SU-DHL-6 (cell line): Measurements from ENCODE around the gene IMPDH1.

Experiments used
- H2AFZ ChIP-seq: fragments of 200-600 bp; sonication (generic); 2 replicates; pipeline ENCODE4 v1.6.1; 2014; ENCODE audit warnings: low read depth, mild to moderate bottlenecking, moderate library complexity, mixed read lengths, antibody characterized with exemption, low read length; ENCODE audit not compliant: severe bottlenecking
- H3F3A ChIP-seq: fragments of 200-600 bp; shearing (Covaris generic); 2 replicates; pipeline ENCODE4 v1.6.0; 2016; ENCODE audit warnings: antibody characterized with exemption, mild to moderate bottlenecking; ENCODE audit not compliant: insufficient read depth
- H3K27ac ChIP-seq: fragments of 200-600 bp; sonication (generic); 2 replicates; pipeline ENCODE4 v1.5.1; 2016; ENCODE audit warnings: low read depth, mild to moderate bottlenecking, low read length, moderate library complexity, mixed read lengths
- H3K27me3 ChIP-seq: fragments of 200-600 bp; sonication (generic), shearing (Covaris generic); 2 replicates; pipeline ENCODE4 v1.6.0; 2014; ENCODE audit warnings: mild to moderate bottlenecking, low read length
- H3K36me3 ChIP-seq: fragments of 200-600 bp; sonication (generic); 2 replicates; pipeline ENCODE4 v1.6.1; 2014; ENCODE audit warnings: mild to moderate bottlenecking, low read length, mixed read lengths
- H3K4me2 ChIP-seq: fragments of 300-600, 200-600 bp; shearing (Covaris generic), sonication (generic); 2 replicates; pipeline ENCODE4 v1.6.0; 2014; ENCODE audit warnings: low read length, low read depth, mild to moderate bottlenecking; ENCODE audit not compliant: poor library complexity, severe bottlenecking
- H3K4me3 ChIP-seq: fragments of 200-600 bp; sonication (generic); 2 replicates; pipeline ENCODE4 v1.5.1; 2014; ENCODE audit warnings: antibody characterized with exemption, low read length, mild to moderate bottlenecking, mixed read lengths; ENCODE audit not compliant: insufficient read depth, poor library complexity, severe bottlenecking
- H3K79me2 ChIP-seq: fragments of 200-600 bp; sonication (generic); 2 replicates; pipeline ENCODE4 v1.6.1; 2014; ENCODE audit warnings: mild to moderate bottlenecking, low read length, moderate library complexity; ENCODE audit not compliant: insufficient read depth
- H3K9ac ChIP-seq: fragments of 200-600 bp; sonication (generic); 2 replicates; pipeline ENCODE4 v1.7.0; 2014; ENCODE audit warnings: mild to moderate bottlenecking, low read length
- H3K9me2 ChIP-seq: fragments of 200-600 bp; sonication (generic); replicated peaks from 2 replicates; pipeline ENCODE4 v1.6.1; 2014; ENCODE audit warnings: low read length; ENCODE audit not compliant: insufficient read depth
- H3K9me3 ChIP-seq: fragments of 200-600 bp; sonication (generic); 2 replicates; pipeline ENCODE4 v1.6.1; 2014; ENCODE audit warnings: low read length, mixed read lengths; ENCODE audit not compliant: insufficient read depth
- H4K20me1 ChIP-seq: fragments of 200-600 bp; sonication (generic); 2 replicates; pipeline ENCODE4 v1.6.1; 2014; ENCODE audit warnings: low read depth, mild to moderate bottlenecking, antibody characterized with exemption, low read length, moderate library complexity, mixed read lengths
- CTCF ChIP-seq: fragments of 200-600 bp; sonication (generic); IDR thresholded peaks from one replicate; pipeline ENCODE4 v1.5.1; 2017; ENCODE audit warnings: antibody characterized with exemption, mild to moderate bottlenecking, low read length, moderate library complexity; ENCODE audit not compliant: insufficient read depth, poor library complexity, severe bottlenecking
- EZH2phosphoT487 ChIP-seq: fragments of 200-600 bp; sonication (generic), shearing (Covaris generic); conservative IDR thresholded peaks from 2 replicates; pipeline ENCODE4 v1.6.1; 2018; ENCODE audit warnings: mild to moderate bottlenecking, antibody characterized with exemption, low read length, moderate library complexity, mixed read lengths

Gene IMPDH1

DNA sequence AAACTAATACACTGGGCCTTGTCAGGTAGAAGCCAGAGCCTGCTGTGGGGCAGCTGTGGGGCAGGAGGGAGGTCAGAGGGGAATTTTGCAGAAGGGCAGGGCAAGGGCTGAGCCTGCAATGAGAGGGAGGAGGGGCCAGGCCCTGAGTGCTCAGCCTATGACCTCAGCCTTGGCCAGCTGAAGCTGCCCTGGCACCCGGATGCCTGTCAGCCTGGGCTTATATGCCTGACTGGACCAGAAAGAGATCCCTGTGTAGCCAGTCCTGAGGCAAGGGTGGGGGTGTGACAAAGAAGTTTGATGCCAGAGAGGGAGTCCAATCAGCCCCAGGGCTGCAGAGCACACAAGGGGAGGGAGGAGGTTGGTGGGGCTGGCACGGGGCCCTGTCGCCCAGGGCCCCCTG is 26.0 kb downstream of the IMPDH1 start:
- H3K36me3 ChIP-seq: no peaks in the 10 kb centered on the region
- H3K4me2 ChIP-seq: no peak overlapping the region
- H4K20me1 ChIP-seq: no peaks in the 10 kb centered on the region
- no peak for TF ChIP-seq EZH2phosphoT487
- no peak for TF ChIP-seq CTCF
- H3K9ac ChIP-seq: no peak overlapping the region
- H3K9me2 ChIP-seq: no peaks in the 10 kb centered on the region
- no peak overlapping the region for H2AFZ ChIP-seq
- H3F3A ChIP-seq: no peaks in the 10 kb centered on the region
- H3K4me3 ChIP-seq: no peak overlapping the region
- H3K79me2 ChIP-seq: no peaks in the 10 kb centered on the region
- no peaks in the 10 kb centered on the region for H3K27me3 ChIP-seq
- no peak overlapping the region for H3K27ac ChIP-seq
- H3K9me3 ChIP-seq: no peaks in the 10 kb centered on the region

- H3K4me2 ChIP-seq: no peak overlapping the region
- H2AFZ ChIP-seq: no peak overlapping the region
- H3F3A ChIP-seq: no peaks in the 10 kb centered on the region
- H3K79me2 ChIP-seq: no peaks in the 10 kb centered on the region
- TF ChIP-seq CTCF: peak; percentile 63
- TF ChIP-seq EZH2phosphoT487: no peak
- H3K9ac ChIP-seq: no peak overlapping the region
- H4K20me1 ChIP-seq: no peaks in the 10 kb centered on the region
- H3K4me3 ChIP-seq: no peak overlapping the region
- H3K36me3 ChIP-seq: no peaks in the 10 kb centered on the region
- H3K9me2 ChIP-seq: no peaks in the 10 kb centered on the region
- no peaks in the 10 kb centered on the region for H3K9me3 ChIP-seq
- H3K27me3 ChIP-seq: no peaks in the 10 kb centered on the region
- no peak overlapping the region for H3K27ac ChIP-seq
Measured at GRCh38 chr7:128381161-128381821, 28.5 kb downstream of the IMPDH1 start.

DNA sequence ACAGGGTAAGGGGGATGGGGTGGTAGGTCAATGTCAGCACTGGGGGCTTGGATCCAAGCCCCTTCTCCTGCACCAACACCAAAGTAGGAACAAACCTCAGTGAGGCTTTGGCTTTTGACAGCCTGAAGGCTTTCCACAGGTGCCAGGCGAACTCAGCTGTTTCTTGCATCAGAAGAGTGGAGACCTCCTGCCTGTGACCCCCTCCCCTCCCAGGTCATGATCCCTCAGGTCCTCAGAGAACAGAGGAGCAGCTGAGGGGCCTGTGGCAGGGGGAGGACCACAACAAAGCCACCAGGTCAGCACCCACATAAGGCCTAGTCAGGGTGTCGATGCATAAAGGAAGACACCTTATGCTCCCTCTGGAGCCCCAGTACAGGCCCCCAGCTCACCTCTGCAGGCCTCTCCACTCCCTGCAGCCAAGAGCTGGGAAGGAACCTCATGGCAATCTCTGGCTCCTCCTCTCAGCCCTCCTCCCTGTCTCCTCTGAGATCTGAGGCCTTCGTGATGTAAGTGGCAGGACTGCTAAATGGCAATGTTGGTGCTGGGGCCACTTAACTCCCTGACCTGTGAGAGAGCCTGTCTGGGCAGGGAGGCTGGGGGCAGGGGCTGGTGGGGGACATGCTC is 29.2 kb downstream of the IMPDH1 start:
- TF ChIP-seq CTCF: no peak
- Histone ChIP-seq H3F3A (no peaks in the 10 kb centered on the region), H3K4me2 (no peak overlapping the region), H3K9me2 (no peaks in the 10 kb centered on the region), H2AFZ (no peak overlapping the region), H3K9me3 (no peaks in the 10 kb centered on the region), H3K4me3 (no peak overlapping the region), H3K27ac (no peak overlapping the region), H3K9ac (no peak overlapping the region), H3K27me3 (no peaks in the 10 kb centered on the region), H4K20me1 (no peaks in the 10 kb centered on the region), H3K36me3 (no peaks in the 10 kb centered on the region), H3K79me2 (no peaks in the 10 kb centered on the region)
